Measurements from ENCODE around the gene REEP2. TPM values are rescaled to one million over a fixed set of nuclear protein-coding genes. Genes with fewer than 3 reads are reported as not detected.

The REEP2 gene
- total RNA-seq, 1 experiment from 2014 or later = 8.4 TPM

- CTCF ChIA-PET = interaction anchor here (0.5 to 1.3 kb wide), 3 partner anchors 8 to 945 kb away, joined by 3 to 7 read pairs (median 4); no protein-coding TSS in a partner anchor
- Histone ChIP-seq H3K27me3 (replicated peaks; ENCODE audit: insufficient read depth, low read depth, low read length, poor library complexity) (no peaks in the 10 kb centered on the region), H3K36me3 (ENCODE audit: insufficient read depth, low read length, poor library complexity, severe bottlenecking) (no peaks in the 10 kb centered on the region), H3K4me1 (ENCODE audit: insufficient read depth, low read length, poor library complexity, severe bottlenecking) (no peaks in the 10 kb centered on the region), H3K4me3 (ENCODE audit: low read depth, low read length, poor library complexity, severe bottlenecking) (no peak overlapping the region), H3K9me3 (ENCODE audit: low read depth, low read length, poor library complexity, severe bottlenecking) (no peaks in the 10 kb centered on the region), H3K27ac (ENCODE audit: low read depth, low read length, poor library complexity, severe bottlenecking) (no peak overlapping the region)
- intact Hi-C loops (cut with micrococcal nuclease; ENCODE audit: unreplicated experiment) = no loop called here
- TF ChIP-seq CTCF (conservative IDR thresholded peaks at IDR 0.05; ENCODE audit: low read depth, low read length) = no peak
- TF ChIP-seq EZH2 (IDR thresholded peaks at IDR 0.05; ENCODE audit: borderline replicate concordance, low read depth, low read length, poor library complexity, severe bottlenecking) = no peak
- POLR2A ChIA-PET (ENCODE audit: low non-redundant PET) = interaction anchor here (0.6 kb wide), 3 partner anchors 18 to 849 kb away, joined by 4 to 11 read pairs (median 10); no protein-coding TSS in a partner anchor
- DNase-seq (ENCODE audit: low spot score) = no peak
- no TSS peak for BruUV-seq (replicated peaks)
These were observed 16.5 kb downstream of the REEP2 start for GRCh38 chr5:138455232-138455930.

GRCh38 chr5:138457531-138458275 is 18.8 kb downstream of the REEP2 start:
- CTCF ChIA-PET = interaction anchor here (1.1 kb wide), 1 partner anchor 8 kb away, joined by 3 read pairs; no protein-coding TSS in a partner anchor
- intact Hi-C loops (cut with micrococcal nuclease; ENCODE audit: unreplicated experiment) = no loop called here

GRCh38 chr5:138458384-138458783 is 19.5 kb downstream of the REEP2 start:
- no peak for TF ChIP-seq CTCF (conservative IDR thresholded peaks at IDR 0.05; ENCODE audit: low read depth, low read length)
- no peak for TF ChIP-seq EZH2 (IDR thresholded peaks at IDR 0.05; ENCODE audit: borderline replicate concordance, low read depth, low read length, poor library complexity, severe bottlenecking)
- no peak overlapping the region for H3K27ac ChIP-seq (ENCODE audit: low read depth, low read length, poor library complexity, severe bottlenecking)
- H3K9me3 ChIP-seq (ENCODE audit: low read depth, low read length, poor library complexity, severe bottlenecking) = no peaks in the 10 kb centered on the region
- H3K4me3 ChIP-seq (ENCODE audit: low read depth, low read length, poor library complexity, severe bottlenecking) = no peak overlapping the region
- POLR2A ChIA-PET (ENCODE audit: low non-redundant PET) = no interaction called here
- intact Hi-C loops (cut with micrococcal nuclease; ENCODE audit: unreplicated experiment) = no loop called here
- peaks cover 2% of the 10 kb centered on the region for H3K4me1 ChIP-seq (ENCODE audit: insufficient read depth, low read length, poor library complexity, severe bottlenecking)
- BruUV-seq (replicated peaks) = no TSS peak
- no peaks in the 10 kb centered on the region for H3K36me3 ChIP-seq (ENCODE audit: insufficient read depth, low read length, poor library complexity, severe bottlenecking)
- no peak for DNase-seq (ENCODE audit: low spot score)
- CTCF ChIA-PET = interaction anchor here (0.7 to 1.1 kb wide), 2 partner anchors 8 to 46 kb away, joined by 3 read pairs; no protein-coding TSS in a partner anchor
- H3K27me3 ChIP-seq (replicated peaks; ENCODE audit: insufficient read depth, low read depth, low read length, poor library complexity) = no peaks in the 10 kb centered on the region

More at GRCh38 chr5:138457531-138458275, 18.8 kb downstream of the REEP2 start:
- H3K4me1 ChIP-seq (ENCODE audit: insufficient read depth, low read length, poor library complexity, severe bottlenecking) = no peaks in the 10 kb centered on the region
- TF ChIP-seq CTCF (conservative IDR thresholded peaks at IDR 0.05; ENCODE audit: low read depth, low read length) (no peak), EZH2 (IDR thresholded peaks at IDR 0.05; ENCODE audit: borderline replicate concordance, low read depth, low read length, poor library complexity, severe bottlenecking) (no peak)
- no peaks in the 10 kb centered on the region for H3K9me3 ChIP-seq (ENCODE audit: low read depth, low read length, poor library complexity, severe bottlenecking)
- H3K4me3 ChIP-seq (ENCODE audit: low read depth, low read length, poor library complexity, severe bottlenecking) = no peak overlapping the region
- no peak overlapping the region for H3K27ac ChIP-seq (ENCODE audit: low read depth, low read length, poor library complexity, severe bottlenecking)
- POLR2A ChIA-PET (ENCODE audit: low non-redundant PET) = no interaction called here
- no peak for DNase-seq (ENCODE audit: low spot score)
- no peaks in the 10 kb centered on the region for H3K27me3 ChIP-seq (replicated peaks; ENCODE audit: insufficient read depth, low read depth, low read length, poor library complexity)
- no peaks in the 10 kb centered on the region for H3K36me3 ChIP-seq (ENCODE audit: insufficient read depth, low read length, poor library complexity, severe bottlenecking)
- BruUV-seq (replicated peaks) = no TSS peak
